ENCODE measurements around the gene RFX2. TPM values are rescaled to one million over a fixed set of nuclear protein-coding genes. Genes with fewer than 3 reads are reported as not detected.
"Not testable (repeated sequence)": the region's sequence is repeated elsewhere in the genome, so short reads cannot be mapped to it uniquely, and the experiment has no call there.

The RFX2 gene
- total RNA-seq, 1 experiment from 2014 or later: 13.7 TPM

DNA sequence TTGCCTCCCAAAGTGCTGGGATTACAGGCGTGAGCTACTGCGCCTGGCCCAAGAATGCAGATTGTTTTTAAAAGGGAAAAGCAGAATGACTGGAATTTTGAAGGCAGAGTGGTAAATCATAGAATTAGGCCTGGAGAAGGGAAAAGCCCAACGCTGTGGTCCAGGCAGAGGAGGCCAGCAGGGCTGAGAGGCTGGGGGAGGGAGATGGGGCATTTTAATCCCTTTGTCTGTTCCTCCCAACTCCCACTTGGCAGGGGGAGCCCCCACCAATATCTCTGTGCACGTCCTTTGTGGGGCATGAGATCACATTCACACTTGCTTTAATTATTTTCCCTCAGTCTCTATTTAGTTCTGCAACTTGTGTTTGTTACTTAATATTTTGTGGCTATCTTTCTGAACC is 77.9 kb downstream of the RFX2 start:
- H3K27me3 Mint-ChIP-seq (ENCODE audit: unreplicated experiment): no peaks in the 10 kb centered on the region
- intact Hi-C loops (cut with micrococcal nuclease; ENCODE audit: unreplicated experiment): no loop called here
- no peak overlapping the region for H3K27ac Mint-ChIP-seq (ENCODE audit: unreplicated experiment)
- no peak overlapping the region for H3K4me3 Mint-ChIP-seq (ENCODE audit: low read depth, unreplicated experiment)
- H3K9me3 Mint-ChIP-seq (ENCODE audit: low read depth, unreplicated experiment): peaks cover 2% of the 10 kb centered on the region
- no peak for TF ChIP-seq CTCF (IDR thresholded peaks at IDR 0.05; ENCODE audit: unreplicated experiment)
- peaks cover 6% of the 10 kb centered on the region for H3K4me1 Mint-ChIP-seq (ENCODE audit: low read depth, unreplicated experiment)
- DNase-seq: no peak
- no TSS peak for BruUV-seq (replicated peaks)
- H3K36me3 Mint-ChIP-seq (ENCODE audit: insufficient read depth, unreplicated experiment): no peaks in the 10 kb centered on the region
- CTCF ChIA-PET: no interaction called here

GRCh38 chr19:6030214-6030507 is 80.1 kb downstream of the RFX2 start:
- Mint-ChIP-seq H3K9me3 (ENCODE audit: low read depth, unreplicated experiment) (peaks cover 2% of the 10 kb centered on the region), H3K27me3 (ENCODE audit: unreplicated experiment) (no peaks in the 10 kb centered on the region), H3K4me1 (ENCODE audit: low read depth, unreplicated experiment) (peaks cover 6% of the 10 kb centered on the region), H3K36me3 (ENCODE audit: insufficient read depth, unreplicated experiment) (no peaks in the 10 kb centered on the region), H3K4me3 (ENCODE audit: low read depth, unreplicated experiment) (no peak overlapping the region), H3K27ac (ENCODE audit: unreplicated experiment) (no peak overlapping the region)
- no peak for DNase-seq
- BruUV-seq (replicated peaks): no TSS peak
- intact Hi-C loops (cut with micrococcal nuclease; ENCODE audit: unreplicated experiment): no loop called here
- CTCF ChIA-PET: interaction anchor here (0.5 kb wide), 1 partner anchor 338 kb away, joined by 4 read pairs; no protein-coding TSS in a partner anchor
- no peak for TF ChIP-seq CTCF (IDR thresholded peaks at IDR 0.05; ENCODE audit: unreplicated experiment)

- no peak overlapping the region for H3K27ac Mint-ChIP-seq (ENCODE audit: unreplicated experiment)
- no peak overlapping the region for H3K4me3 Mint-ChIP-seq (ENCODE audit: low read depth, unreplicated experiment)
- DNase-seq: no peak
- CTCF ChIA-PET: no interaction called here
- TF ChIP-seq CTCF (IDR thresholded peaks at IDR 0.05; ENCODE audit: unreplicated experiment): no peak
- intact Hi-C loops (cut with micrococcal nuclease; ENCODE audit: unreplicated experiment): no loop called here
- peaks cover 6% of the 10 kb centered on the region for H3K4me1 Mint-ChIP-seq (ENCODE audit: low read depth, unreplicated experiment)
- H3K27me3 Mint-ChIP-seq (ENCODE audit: unreplicated experiment): no peaks in the 10 kb centered on the region
- no TSS peak for BruUV-seq (replicated peaks)
- H3K36me3 Mint-ChIP-seq (ENCODE audit: insufficient read depth, unreplicated experiment): no peaks in the 10 kb centered on the region
- H3K9me3 Mint-ChIP-seq (ENCODE audit: low read depth, unreplicated experiment): peaks cover 2% of the 10 kb centered on the region
These were observed 83.7 kb downstream of the RFX2 start for GRCh38 chr19:6026390-6027227.

- intact Hi-C loops (cut with micrococcal nuclease; ENCODE audit: unreplicated experiment); H3K36me3 Mint-ChIP-seq (ENCODE audit: insufficient read depth, unreplicated experiment); H3K9me3 Mint-ChIP-seq (ENCODE audit: low read depth, unreplicated experiment); H3K4me3 Mint-ChIP-seq (ENCODE audit: low read depth, unreplicated experiment); CTCF ChIA-PET; H3K27ac Mint-ChIP-seq (ENCODE audit: unreplicated experiment); DNase-seq; H3K27me3 Mint-ChIP-seq (ENCODE audit: unreplicated experiment); H3K4me1 Mint-ChIP-seq (ENCODE audit: low read depth, unreplicated experiment); BruUV-seq (replicated peaks): not testable (repeated sequence)
These were observed 85.5 kb downstream of the RFX2 start for GRCh38 chr19:6024756-6025155.

DNA sequence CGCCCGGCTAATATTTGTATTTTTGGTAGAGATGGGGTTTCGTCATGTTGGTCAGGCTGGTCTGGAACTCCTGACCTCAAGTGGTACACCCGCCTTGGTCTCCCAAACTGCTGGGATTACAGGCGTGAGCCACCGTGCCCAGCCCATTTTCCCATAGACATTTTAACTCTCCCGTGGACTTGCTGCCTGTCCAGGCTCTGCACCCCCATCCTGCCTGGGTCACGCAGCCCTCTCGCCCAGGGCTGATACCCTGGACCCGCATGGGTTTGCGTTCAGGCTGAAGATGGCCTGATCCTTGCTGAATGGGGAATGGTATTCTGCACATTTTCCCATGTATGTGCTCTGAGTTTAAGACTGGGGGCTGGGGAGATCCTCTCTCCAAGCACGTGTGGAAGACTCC is 86.4 kb downstream of the RFX2 start:
- Mint-ChIP-seq H3K4me1 (ENCODE audit: low read depth, unreplicated experiment) (no peaks in the 10 kb centered on the region), H3K36me3 (ENCODE audit: insufficient read depth, unreplicated experiment) (no peaks in the 10 kb centered on the region), H3K9me3 (ENCODE audit: low read depth, unreplicated experiment) (no peaks in the 10 kb centered on the region), H3K27ac (ENCODE audit: unreplicated experiment) (no peak overlapping the region), H3K4me3 (ENCODE audit: low read depth, unreplicated experiment) (no peak overlapping the region), H3K27me3 (ENCODE audit: unreplicated experiment) (no peaks in the 10 kb centered on the region)
- CTCF ChIA-PET: interaction anchor here (1.2 kb wide), 1 partner anchor 220 kb away, joined by 4 read pairs; no protein-coding TSS in a partner anchor
- intact Hi-C loops (cut with micrococcal nuclease; ENCODE audit: unreplicated experiment): no loop called here
- no peak for DNase-seq
- no TSS peak for BruUV-seq (replicated peaks)
- TF ChIP-seq CTCF (IDR thresholded peaks at IDR 0.05; ENCODE audit: unreplicated experiment): no peak

Data from Calu3 (cell line).